DND-41 (cell line): ENCODE data around the gene MYOM1.

Experiments
- ATAC-seq: fragments of 200-7000 bp; cut with Tn5 transposase; 3 replicates; pipeline ENCODE4 v1.9.1; 2021; ENCODE audit warnings: low read depth; ENCODE audit not compliant: insufficient read depth
- DNase-seq: peaks from one replicate; pipeline ENCODE4 v3.0.0-alpha.2; 2020
- H2AFZ ChIP-seq: 2 replicates; pipeline ENCODE4 v1.6.0; 2012; ENCODE audit warnings: low read depth, low read length
- H3K27ac ChIP-seq: 2 replicates; pipeline ENCODE4 v1.5.1; 2012; ENCODE audit warnings: low read length, inconsistent platforms
- H3K27me3 ChIP-seq: fragments of 200-600 bp; sonication (generic); 2 replicates; pipeline ENCODE4 v1.6.0; 2012; ENCODE audit warnings: low read length, mild to moderate bottlenecking, inconsistent platforms; ENCODE audit not compliant: insufficient read depth, poor library complexity
- H3K36me3 ChIP-seq: 2 replicates; pipeline ENCODE4 v1.5.1; 2012; ENCODE audit warnings: low read length, inconsistent platforms; ENCODE audit not compliant: insufficient read depth
- H3K4me1 ChIP-seq: 2 replicates; pipeline ENCODE4 v1.5.1; 2012; ENCODE audit warnings: mild to moderate bottlenecking, low read length; ENCODE audit not compliant: insufficient read depth
- H3K4me2 ChIP-seq: 2 replicates; pipeline ENCODE4 v1.6.0; 2012; ENCODE audit warnings: mild to moderate bottlenecking, moderate library complexity, low read length, inconsistent platforms; ENCODE audit not compliant: insufficient read depth
- H3K4me3 ChIP-seq, 2 experiments: fragments of 200-600 bp in 1 of 2; shearing (Covaris generic) in 1 of 2; 2 replicates each; pipeline ENCODE4 v1.5.1; 2012 to 2016; ENCODE audit warnings: inconsistent platforms in 2 of 2, low read length in 2 of 2, mild to moderate bottlenecking in 2 of 2, low read depth in 1 of 2, moderate library complexity in 1 of 2
- H3K79me2 ChIP-seq: 2 replicates; pipeline ENCODE4 v1.6.0; 2012; ENCODE audit warnings: low read length, inconsistent platforms; ENCODE audit not compliant: insufficient read depth
- H3K9ac ChIP-seq: 2 replicates; pipeline ENCODE4 v1.6.0; 2012; ENCODE audit warnings: low read depth, mild to moderate bottlenecking, inconsistent platforms, low read length, moderate library complexity
- H3K9me3 ChIP-seq: 2 replicates; pipeline ENCODE4 v1.5.1; 2012; ENCODE audit warnings: low read length, moderate library complexity, mild to moderate bottlenecking, inconsistent platforms; ENCODE audit not compliant: insufficient read depth, severe bottlenecking
- H4K20me1 ChIP-seq: 2 replicates; pipeline ENCODE4 v1.6.0; 2012; ENCODE audit warnings: low read length; ENCODE audit not compliant: insufficient read depth
- EZH2 ChIP-seq: IDR thresholded peaks from 3 replicates; pipeline ENCODE4 v1.6.1; 2012; ENCODE audit warnings: borderline replicate concordance, low read depth, mild to moderate bottlenecking, moderate library complexity, low read length, inconsistent platforms; ENCODE audit not compliant: severe bottlenecking
- TF ChIP-seq, protein P1 (sequence below): IDR thresholded peaks from 2 replicates; pipeline ENCODE4 v1.5.1; 2012; ENCODE audit warnings: borderline replicate concordance, low read length, moderate library complexity, mild to moderate bottlenecking; ENCODE audit not compliant: poor library complexity, severe bottlenecking; ENCODE audit errors: extremely low read depth

MYOM1 gene

DNA sequence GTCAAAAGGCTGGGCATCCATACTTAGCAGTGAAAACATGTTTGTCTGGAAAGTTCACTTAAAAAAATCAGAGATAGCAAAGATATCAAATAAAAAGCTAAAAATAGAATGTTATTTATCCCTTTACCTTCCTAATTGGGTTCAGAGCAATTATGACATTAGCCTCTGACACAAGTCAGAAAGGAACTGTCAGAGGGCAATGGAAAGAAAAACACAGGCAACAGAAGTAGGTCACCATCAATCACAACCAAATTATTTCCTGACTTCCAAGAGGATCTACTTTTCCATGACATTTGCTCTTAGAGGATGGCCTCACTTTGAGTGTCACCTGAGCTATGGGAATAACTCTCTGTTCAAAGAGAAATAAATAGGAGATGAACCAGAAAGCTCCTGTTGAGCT, 27.5 kb downstream of the MYOM1 start:
- H4K20me1 ChIP-seq, result no peaks in the 10 kb centered on the region
- no peak overlapping the region for H2AFZ ChIP-seq
- H3K79me2 ChIP-seq, result no peaks in the 10 kb centered on the region
- H3K27me3 ChIP-seq, result no peaks in the 10 kb centered on the region
- no peak overlapping the region for H3K9ac ChIP-seq
- H3K27ac ChIP-seq, result no peak overlapping the region
- ATAC-seq (no peak), DNase-seq (no peak)
- H3K36me3 ChIP-seq, result no peaks in the 10 kb centered on the region
- no peak overlapping the region for H3K4me3 ChIP-seq
- no peaks in the 10 kb centered on the region for H3K4me1 ChIP-seq
- no peak overlapping the region for H3K4me2 ChIP-seq
- TF ChIP-seq, protein P1, sequence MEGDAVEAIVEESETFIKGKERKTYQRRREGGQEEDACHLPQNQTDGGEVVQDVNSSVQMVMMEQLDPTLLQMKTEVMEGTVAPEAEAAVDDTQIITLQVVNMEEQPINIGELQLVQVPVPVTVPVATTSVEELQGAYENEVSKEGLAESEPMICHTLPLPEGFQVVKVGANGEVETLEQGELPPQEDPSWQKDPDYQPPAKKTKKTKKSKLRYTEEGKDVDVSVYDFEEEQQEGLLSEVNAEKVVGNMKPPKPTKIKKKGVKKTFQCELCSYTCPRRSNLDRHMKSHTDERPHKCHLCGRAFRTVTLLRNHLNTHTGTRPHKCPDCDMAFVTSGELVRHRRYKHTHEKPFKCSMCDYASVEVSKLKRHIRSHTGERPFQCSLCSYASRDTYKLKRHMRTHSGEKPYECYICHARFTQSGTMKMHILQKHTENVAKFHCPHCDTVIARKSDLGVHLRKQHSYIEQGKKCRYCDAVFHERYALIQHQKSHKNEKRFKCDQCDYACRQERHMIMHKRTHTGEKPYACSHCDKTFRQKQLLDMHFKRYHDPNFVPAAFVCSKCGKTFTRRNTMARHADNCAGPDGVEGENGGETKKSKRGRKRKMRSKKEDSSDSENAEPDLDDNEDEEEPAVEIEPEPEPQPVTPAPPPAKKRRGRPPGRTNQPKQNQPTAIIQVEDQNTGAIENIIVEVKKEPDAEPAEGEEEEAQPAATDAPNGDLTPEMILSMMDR, result no peak
- TF ChIP-seq EZH2, result no peak
- H3K9me3 ChIP-seq, result no peaks in the 10 kb centered on the region

DNA sequence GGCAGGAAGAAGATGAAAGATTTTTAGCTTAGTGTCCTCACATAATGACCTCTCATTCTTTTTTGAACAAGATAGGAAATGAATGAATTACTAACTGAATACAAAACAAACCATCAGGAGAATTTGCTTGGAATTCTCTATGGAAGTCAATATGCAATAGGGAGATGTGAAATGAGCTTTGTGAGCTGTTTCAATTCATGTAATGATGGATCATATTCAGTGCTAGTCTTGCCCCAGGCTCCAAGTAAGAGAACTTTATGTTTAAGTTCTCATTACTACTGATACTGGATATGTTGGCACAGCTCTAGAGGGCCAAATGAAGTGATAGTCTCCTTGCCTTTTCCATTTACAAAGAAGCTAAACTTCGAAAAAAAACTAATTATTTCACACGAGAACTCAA, 29.2 kb downstream of the MYOM1 start:
- H3K4me3 ChIP-seq, result no peak overlapping the region
- H3K4me1 ChIP-seq, result no peaks in the 10 kb centered on the region
- H2AFZ ChIP-seq, result no peak overlapping the region
- H4K20me1 ChIP-seq, result no peaks in the 10 kb centered on the region
- H3K9me3 ChIP-seq, result no peaks in the 10 kb centered on the region
- ATAC-seq (no peak), DNase-seq (no peak)
- H3K4me2 ChIP-seq, result no peak overlapping the region
- no peaks in the 10 kb centered on the region for H3K27me3 ChIP-seq
- H3K36me3 ChIP-seq, result no peaks in the 10 kb centered on the region
- H3K9ac ChIP-seq, result no peak overlapping the region
- TF ChIP-seq, protein P1, result no peak
- TF ChIP-seq EZH2, result no peak
- H3K27ac ChIP-seq, result no peak overlapping the region
- H3K79me2 ChIP-seq, result no peaks in the 10 kb centered on the region

DNA sequence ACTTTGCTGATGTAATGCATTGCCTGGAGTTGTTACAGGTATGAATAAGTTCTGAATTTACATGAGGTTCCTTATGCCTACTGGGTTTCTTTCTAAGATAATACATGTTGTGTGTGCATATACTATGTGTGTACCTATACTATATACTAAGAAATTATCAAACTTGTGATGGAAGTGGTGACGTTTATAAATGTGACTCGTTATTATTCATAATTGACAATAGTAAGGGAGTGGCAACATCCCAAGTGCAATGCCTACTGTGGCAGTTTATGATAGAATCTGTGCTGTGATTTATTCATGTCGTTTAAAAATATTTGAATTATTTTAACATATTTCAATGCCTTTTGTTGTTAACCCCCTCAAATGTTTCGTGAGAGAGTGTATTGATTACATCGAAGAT, 29.9 kb downstream of the MYOM1 start:
- H4K20me1 ChIP-seq, result no peaks in the 10 kb centered on the region
- H3K27me3 ChIP-seq, result no peaks in the 10 kb centered on the region
- H3K4me2 ChIP-seq, result no peak overlapping the region
- no peak overlapping the region for H2AFZ ChIP-seq
- H3K79me2 ChIP-seq, result no peaks in the 10 kb centered on the region
- H3K4me3 ChIP-seq, result no peak overlapping the region
- H3K4me1 ChIP-seq, result no peaks in the 10 kb centered on the region
- no peak overlapping the region for H3K27ac ChIP-seq
- ATAC-seq (no peak), DNase-seq (no peak)
- no peaks in the 10 kb centered on the region for H3K36me3 ChIP-seq
- TF ChIP-seq, protein P1, result no peak
- no peak for TF ChIP-seq EZH2
- no peaks in the 10 kb centered on the region for H3K9me3 ChIP-seq
- no peak overlapping the region for H3K9ac ChIP-seq
